Uterus (tissue), 4 donors: ENCODE data around the gene PLIN3. TPM values are rescaled to one million over a fixed set of nuclear protein-coding genes. Genes with fewer than 3 reads are reported as not detected.

Experiments used
- DNase-seq, 2 donors: peaks; one replicate each; pipeline ENCODE4 v3.0.0-alpha.2; 2019 to 2020
- H3K27ac ChIP-seq, 2 donors: fragments of 200-600 bp; sonication (generic); 1 replicate in 1 of 2; 2 replicates in 1 of 2; pipeline ENCODE4 v1.5.1; 2016 to 2018
- H3K27me3 ChIP-seq, 2 donors: fragments of 200-600 bp; sonication (generic); one replicate each; pipeline ENCODE4 v1.5.1; 2018 to 2019; ENCODE audit warnings: control low read depth in 1 of 2
- H3K36me3 ChIP-seq, 2 donors: fragments of 200-600 bp; sonication (generic); one replicate each; pipeline ENCODE4 v1.5.1; 2019; ENCODE audit warnings: control low read depth in 1 of 2
- H3K4me1 ChIP-seq, 2 donors: fragments of 200-600 bp; sonication (generic); one replicate each; pipeline ENCODE4 v1.5.1; 2018 to 2019; ENCODE audit warnings: control low read depth in 1 of 2
- H3K4me3 ChIP-seq, 2 donors: fragments of 200-600 bp; sonication (generic); 1 replicate in 1 of 2; 2 replicates in 1 of 2; pipeline ENCODE4 v1.5.1; 2018 to 2019; ENCODE audit warnings: mild to moderate bottlenecking in 1 of 2
- H3K9me3 ChIP-seq, 2 donors: fragments of 200-600 bp; sonication (generic); one replicate each; pipeline ENCODE4 v1.5.1; 2019; ENCODE audit warnings: control low read depth in 1 of 2
- POLR2A ChIP-seq, 2 donors: fragments of 450-650 bp; IDR thresholded peaks; one replicate each; pipeline ENCODE4 v1.6.1; 2016; ENCODE audit warnings: antibody characterized with exemption in 2 of 2, mild to moderate bottlenecking in 1 of 2, moderate library complexity in 1 of 2
- intact Hi-C: fragments of 100-400 bp; cut with DNase I; formaldehyde crosslinking; loops from one replicate; pipeline ENCODE4 v1.15.1; 2023; ENCODE audit warnings: low total_unique reads
- total RNA-seq, 4 donors: library from RNA; depleted of rRNA in 3 of 4; stranded (reverse); fragments of >200 nt in 3 of 4; gene quantifications; one replicate each; pipeline versions ENCODE4 v1.1.0 to v1.2.4, GENCODE V29; 2014 to 2023
- TF ChIP-seq, protein P1 (sequence below), 4 experiments: fragments of 200-600 bp in 2 of 4; fragments of 450-650 bp in 2 of 4; sonication (generic) in 2 of 4; IDR thresholded peaks; one replicate each; pipeline ENCODE4 v1.5.1; 2016 to 2019; ENCODE audit warnings: antibody characterized with exemption in 4 of 4, mild to moderate bottlenecking in 2 of 4, moderate library complexity in 1 of 4
- donor health status: DM: yes; HTN: yes; CAD: no.

PLIN3 gene
- total RNA-seq, 4 donors from 2014 or later = 18.7 to 60.8 (median 27.9) TPM

DNA sequence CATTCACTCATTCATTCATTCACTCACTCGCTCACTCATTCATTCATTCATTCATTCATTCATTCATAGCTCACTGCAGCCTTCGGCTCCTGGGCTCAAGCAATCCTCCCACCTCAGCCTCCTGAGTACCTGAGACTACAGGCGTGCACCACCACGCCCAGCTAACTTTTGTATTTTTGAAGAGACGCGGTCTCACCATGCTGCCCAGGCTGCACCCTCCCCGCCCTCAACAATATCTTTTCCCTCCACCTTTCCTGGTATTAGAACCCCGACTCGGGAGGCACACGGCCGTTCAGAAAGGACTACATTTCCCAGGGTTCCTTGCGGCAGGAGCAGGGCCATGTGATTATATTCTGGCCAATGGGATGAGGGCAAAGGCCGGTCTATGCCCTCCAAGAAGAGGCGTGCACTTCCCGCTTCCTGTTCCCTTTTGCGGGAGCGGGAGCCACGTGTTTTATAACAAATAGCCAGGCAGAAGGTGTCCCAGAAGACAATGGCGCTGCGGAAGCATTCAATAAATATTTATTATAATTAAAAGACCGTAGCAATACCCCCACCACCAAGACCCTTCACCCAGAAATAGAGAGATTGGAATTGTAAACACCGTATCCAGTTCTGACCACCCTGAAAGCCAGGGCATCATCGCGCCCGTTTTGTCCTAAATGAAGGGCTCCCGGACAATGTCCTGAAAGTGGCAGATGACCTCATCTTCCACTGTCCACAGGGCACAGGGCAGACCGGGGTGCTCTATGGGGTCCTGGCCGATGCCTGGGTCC lies 51.9 kb downstream of the PLIN3 start:
- Histone ChIP-seq H3K27me3 (no peaks in the 10 kb centered on the region), H3K4me3 (no peak overlapping the region), H3K9me3 (no peaks in the 10 kb centered on the region), H3K27ac (no peak overlapping the region), H3K36me3 (no peaks in the 10 kb centered on the region), H3K4me1 (no peaks in the 10 kb centered on the region)
- DNase-seq = peak; percentile 84 to 90
- intact Hi-C loops = no loop called here
- TF ChIP-seq, protein P1, sequence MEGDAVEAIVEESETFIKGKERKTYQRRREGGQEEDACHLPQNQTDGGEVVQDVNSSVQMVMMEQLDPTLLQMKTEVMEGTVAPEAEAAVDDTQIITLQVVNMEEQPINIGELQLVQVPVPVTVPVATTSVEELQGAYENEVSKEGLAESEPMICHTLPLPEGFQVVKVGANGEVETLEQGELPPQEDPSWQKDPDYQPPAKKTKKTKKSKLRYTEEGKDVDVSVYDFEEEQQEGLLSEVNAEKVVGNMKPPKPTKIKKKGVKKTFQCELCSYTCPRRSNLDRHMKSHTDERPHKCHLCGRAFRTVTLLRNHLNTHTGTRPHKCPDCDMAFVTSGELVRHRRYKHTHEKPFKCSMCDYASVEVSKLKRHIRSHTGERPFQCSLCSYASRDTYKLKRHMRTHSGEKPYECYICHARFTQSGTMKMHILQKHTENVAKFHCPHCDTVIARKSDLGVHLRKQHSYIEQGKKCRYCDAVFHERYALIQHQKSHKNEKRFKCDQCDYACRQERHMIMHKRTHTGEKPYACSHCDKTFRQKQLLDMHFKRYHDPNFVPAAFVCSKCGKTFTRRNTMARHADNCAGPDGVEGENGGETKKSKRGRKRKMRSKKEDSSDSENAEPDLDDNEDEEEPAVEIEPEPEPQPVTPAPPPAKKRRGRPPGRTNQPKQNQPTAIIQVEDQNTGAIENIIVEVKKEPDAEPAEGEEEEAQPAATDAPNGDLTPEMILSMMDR (IDR thresholded peaks at IDR 0.05) = no peak
- no peak for TF ChIP-seq POLR2A (IDR thresholded peaks at IDR 0.05)

DNA sequence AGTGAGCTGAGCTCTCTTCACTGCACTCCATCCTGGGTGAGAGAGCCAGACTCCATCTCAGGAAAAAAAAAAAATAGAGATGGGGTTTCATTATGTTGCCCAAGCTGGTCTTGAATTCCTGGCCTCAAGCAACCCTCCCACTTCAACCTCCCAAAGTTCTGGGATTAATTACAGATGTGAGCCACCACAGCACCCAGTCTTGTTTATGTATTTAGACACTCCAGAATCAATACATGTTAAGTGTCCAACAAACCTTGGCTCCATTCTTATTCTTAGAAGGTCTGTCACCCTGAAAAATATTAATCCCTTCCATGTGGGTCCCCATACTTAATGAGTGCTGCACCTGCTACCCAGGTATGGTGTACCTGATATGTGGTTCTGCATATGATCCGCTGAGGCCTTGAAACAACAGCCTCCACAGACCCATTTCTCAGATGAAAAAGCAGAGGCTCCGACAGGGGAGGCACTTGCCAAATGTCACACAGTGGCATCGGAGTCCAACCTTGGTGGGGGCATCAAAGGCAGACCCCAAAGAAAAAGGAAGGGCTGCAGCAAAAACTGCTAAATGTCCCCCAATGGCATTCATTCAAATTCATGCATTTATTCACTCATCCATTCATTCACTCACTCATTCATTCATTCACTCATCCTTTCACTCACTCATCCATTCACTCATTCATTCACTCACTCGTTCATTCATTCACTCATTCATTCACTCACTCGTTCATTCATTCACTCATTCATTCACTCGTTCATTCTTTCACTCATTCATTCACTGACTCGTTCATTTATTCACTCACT lies 52.6 kb downstream of the PLIN3 start:
- no peak for TF ChIP-seq POLR2A (IDR thresholded peaks at IDR 0.05)
- TF ChIP-seq, protein P1 (IDR thresholded peaks at IDR 0.05) = no peak
- peak overlapping the region in 1 of 2 donors; percentile 30 for H3K27ac ChIP-seq
- DNase-seq = no peak
- intact Hi-C loops = loop anchor here (5.0 kb wide), 1 partner anchor 217 kb away; no protein-coding TSS in a partner anchor
- no peaks in the 10 kb centered on the region for H3K27me3 ChIP-seq
- no peak overlapping the region for H3K4me3 ChIP-seq
- no peaks in the 10 kb centered on the region for H3K36me3 ChIP-seq
- no peaks in the 10 kb centered on the region for H3K9me3 ChIP-seq
- no peaks in the 10 kb centered on the region for H3K4me1 ChIP-seq

DNA sequence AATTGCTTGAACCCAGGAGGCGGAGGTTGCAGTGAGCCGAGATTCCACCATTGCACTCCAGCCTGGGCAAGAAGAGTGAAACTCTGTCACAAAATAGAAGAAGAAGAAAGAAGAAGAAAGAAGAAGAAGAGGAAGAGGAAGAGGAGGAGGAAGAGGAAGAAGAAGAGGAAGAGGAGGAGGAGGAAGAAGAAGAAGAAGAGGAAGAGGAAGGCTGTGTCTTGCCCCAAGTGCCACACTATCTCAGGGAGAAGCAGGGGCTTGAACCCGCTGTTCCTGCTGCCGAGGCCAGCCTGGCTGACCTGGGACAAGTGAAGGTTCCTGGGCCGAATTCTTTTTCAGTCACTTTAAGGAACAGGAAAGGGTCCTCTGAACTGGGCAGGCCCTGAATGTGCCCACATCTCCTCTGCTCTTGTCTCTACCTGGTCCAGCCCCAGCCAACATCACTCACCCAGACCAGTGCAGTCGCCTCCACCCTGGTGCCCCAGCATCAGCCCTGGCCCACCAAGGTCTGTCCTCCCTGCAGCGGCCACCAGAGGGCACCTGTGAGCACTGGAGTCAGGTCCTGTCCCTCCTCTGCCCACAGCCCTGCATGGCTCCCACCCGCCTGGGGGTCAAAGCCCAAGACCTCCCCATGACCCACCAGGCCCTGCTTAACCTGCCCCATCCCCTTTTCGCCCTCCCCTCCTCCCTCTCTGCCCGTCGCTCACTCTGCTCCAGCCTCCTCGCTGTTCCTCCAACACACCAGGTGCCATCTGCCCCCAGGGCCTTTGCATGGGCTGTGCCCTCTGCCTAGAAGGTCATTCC lies 55.9 kb downstream of the PLIN3 start:
- intact Hi-C loops = loop anchor here (2.0 to 5.0 kb wide), 2 partner anchors 39 to 221 kb away; no protein-coding TSS in a partner anchor
- peak overlapping the region; percentile 90 to 94 for H3K27ac ChIP-seq
- H3K36me3 ChIP-seq = no peaks in the 10 kb centered on the region
- TF ChIP-seq, protein P1 (IDR thresholded peaks at IDR 0.05) = peak; percentile 70 to 87 (median 77)
- no peak for TF ChIP-seq POLR2A (IDR thresholded peaks at IDR 0.05)
- no peaks in the 10 kb centered on the region for H3K9me3 ChIP-seq
- H3K4me3 ChIP-seq = no peak overlapping the region
- DNase-seq = peak; percentile 78
- H3K4me1 ChIP-seq = no peaks in the 10 kb centered on the region
- no peaks in the 10 kb centered on the region for H3K27me3 ChIP-seq

DNA sequence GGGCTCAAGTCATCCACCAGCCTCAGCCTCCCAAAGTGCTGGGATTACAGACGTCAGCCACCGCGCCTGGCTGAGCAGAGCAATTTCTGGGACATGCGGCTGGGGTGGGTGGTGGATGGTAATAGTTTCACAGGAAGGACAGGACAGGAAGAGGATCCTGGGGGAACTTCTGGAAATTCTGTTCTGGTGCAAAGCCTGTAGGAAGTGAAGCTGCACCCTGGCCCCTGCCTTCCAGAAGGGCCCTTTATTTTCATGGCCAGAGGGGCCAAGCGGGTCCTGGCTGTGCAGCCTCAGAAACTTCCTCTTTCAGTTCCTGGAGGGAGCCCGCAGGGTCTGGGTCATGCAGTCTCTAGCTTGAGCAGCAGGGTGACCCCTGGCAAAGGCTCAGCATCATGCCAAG lies 60.3 kb downstream of the PLIN3 start:
- Histone ChIP-seq H3K4me1 (no peaks in the 10 kb centered on the region), H3K4me3 (no peak overlapping the region), H3K36me3 (no peaks in the 10 kb centered on the region), H3K9me3 (no peaks in the 10 kb centered on the region), H3K27ac (no peak overlapping the region), H3K27me3 (no peaks in the 10 kb centered on the region)
- DNase-seq = no peak
- TF ChIP-seq, protein P1 (IDR thresholded peaks at IDR 0.05) = no peak
- TF ChIP-seq POLR2A (IDR thresholded peaks at IDR 0.05) = no peak
- intact Hi-C loops = no loop called here
